GM03348 (cell line): ENCODE measurements around the gene PGM2.
"Not testable (repeated sequence)": the region's sequence is repeated elsewhere in the genome, so short reads cannot be mapped to it uniquely, and the experiment has no call there.

ENCODE experiments used
- DNase-seq: peaks from one replicate; pipeline ENCODE4 v3.0.0; 2012; ENCODE audit warnings: low spot score

Gene PGM2

GRCh38 chr4:37826295-37827029 lies at the start of gene PGM2:
TSS of gene PGM2 (plus strand) at chr4:37826686. CDS start at chr4:37826733, 47 bp downstream.
- DNase-seq: peak; percentile 94

- DNase-seq: no peak
These were observed 46.6 kb upstream of the PGM2 start for GRCh38 chr4:37779896-37780295.

DNA sequence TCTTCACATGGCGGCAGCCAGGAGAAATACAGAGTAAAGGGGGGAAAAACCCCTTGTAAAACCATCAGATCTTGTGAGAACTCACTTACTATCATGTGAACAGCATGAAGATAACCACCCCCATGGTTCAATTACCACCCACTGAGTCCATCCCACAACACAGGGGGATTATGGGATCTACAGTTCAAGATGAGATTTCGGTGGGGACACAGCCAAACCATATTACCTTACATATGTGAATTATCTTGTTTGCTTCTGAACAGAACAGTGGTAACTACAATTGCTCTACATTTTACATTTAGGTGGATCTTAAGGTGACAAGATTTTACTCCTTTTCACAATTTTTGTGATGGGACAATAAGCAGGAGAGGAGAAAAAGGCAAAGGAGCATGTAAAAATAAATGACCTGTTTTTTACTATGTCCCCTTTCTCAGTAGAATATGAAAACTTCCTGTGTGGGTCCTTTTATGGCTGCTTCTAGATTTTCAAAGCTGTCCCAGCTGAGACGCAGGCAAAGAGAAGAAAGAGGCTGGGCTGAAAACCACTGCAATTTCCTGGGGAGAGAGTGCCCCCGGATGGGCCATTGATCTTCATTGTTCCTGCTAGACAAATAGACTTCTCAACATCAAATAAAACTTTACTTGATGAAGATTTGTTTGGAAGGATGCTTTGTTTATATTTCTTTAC lies 45.9 kb upstream of the PGM2 start:
- DNase-seq: peak; percentile 36

- DNase-seq: no peak
These were observed 45.4 kb upstream of the PGM2 start for GRCh38 chr4:37781131-37781455.

- DNase-seq: not testable (repeated sequence)
These were observed 40.2 kb upstream of the PGM2 start for GRCh38 chr4:37786267-37786666.

GRCh38 chr4:37787883-37788460 lies 38.5 kb upstream of the PGM2 start:
- DNase-seq: not testable (repeated sequence)

- DNase-seq: no peak
These were observed 37.7 kb upstream of the PGM2 start for GRCh38 chr4:37788819-37789218.

DNA sequence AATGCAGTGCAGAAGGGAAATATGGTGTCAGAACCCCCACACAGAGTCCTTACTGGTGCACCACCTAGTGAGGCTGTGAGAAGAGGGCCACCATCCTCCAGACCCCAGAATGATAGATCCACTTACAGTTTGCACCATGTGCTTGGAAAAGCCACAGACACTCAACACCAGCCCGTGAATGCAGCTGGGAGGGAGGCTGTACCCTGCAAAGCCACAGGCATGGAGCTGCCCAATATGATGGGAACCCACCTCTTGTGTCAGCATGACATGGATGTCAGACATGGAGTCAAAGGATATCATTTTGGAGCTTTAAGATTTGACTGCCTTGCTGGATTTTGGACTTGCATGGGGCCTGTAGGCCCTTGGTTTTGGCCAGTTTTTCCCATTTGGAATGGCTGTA lies 34.2 kb upstream of the PGM2 start:
- DNase-seq: no peak

DNA sequence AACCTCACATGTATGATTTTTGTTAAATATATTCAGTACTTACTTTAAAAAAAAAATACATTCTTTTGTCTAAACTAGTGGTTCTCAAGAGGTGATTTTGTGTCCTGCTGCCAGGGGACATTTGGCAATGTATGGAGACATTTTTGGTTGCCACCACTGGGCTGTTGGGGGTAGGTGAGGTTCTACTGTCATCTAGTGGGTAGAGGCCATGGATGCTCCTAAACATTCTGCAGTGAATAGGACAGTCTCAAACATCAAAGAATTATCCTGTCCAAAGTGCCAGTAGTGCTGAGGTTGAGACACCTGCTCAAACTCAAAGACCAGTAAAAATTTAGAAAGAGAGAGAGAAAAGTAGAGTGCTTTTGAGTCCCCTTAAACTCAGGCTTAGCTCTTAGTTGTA lies 32.9 kb upstream of the PGM2 start:
- peak; percentile 35 for DNase-seq

- DNase-seq: no peak
These were observed 32.4 kb upstream of the PGM2 start for GRCh38 chr4:37794056-37794455.

GRCh38 chr4:37795581-37796195 lies 30.8 kb upstream of the PGM2 start:
- DNase-seq: no peak

GRCh38 chr4:37797374-37797773 lies 29.1 kb upstream of the PGM2 start:
- DNase-seq: no peak

GRCh38 chr4:37797923-37798322 lies 28.6 kb upstream of the PGM2 start:
- DNase-seq: no peak

- DNase-seq: no peak
These were observed 27.9 kb upstream of the PGM2 start for GRCh38 chr4:37798616-37799015.

GRCh38 chr4:37799941-37800554 lies 26.4 kb upstream of the PGM2 start:
- no peak for DNase-seq

GRCh38 chr4:37802068-37802666 lies 24.3 kb upstream of the PGM2 start:
- peak; percentile 35 for DNase-seq

DNA sequence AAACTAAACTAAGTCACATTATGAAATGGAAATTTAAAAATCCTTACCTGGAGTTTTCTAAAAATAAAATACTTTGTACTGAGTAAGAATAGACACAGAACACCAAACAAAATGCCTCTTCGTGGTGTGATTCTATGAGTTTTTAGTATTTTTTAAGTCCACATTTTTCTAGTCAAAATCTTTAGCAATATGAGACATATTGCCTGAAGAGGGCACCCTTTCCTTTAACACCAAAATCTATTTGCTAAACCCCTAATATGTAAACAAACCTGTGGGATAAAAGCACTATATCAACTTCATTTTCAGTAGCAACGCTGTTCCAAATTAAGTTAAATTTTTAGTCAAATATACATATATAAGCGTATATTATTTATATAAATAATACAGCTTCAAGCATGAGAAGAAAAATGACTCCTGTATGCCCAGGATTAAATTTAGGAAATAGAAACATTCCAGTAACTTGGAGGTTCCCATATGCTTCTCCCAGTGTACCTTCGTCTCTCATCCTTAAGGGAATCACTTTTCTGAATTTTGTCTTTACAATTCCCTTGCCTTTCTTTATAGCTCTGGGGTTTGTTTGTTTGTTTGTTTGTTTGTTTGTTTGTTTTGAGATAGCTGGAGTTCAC lies 23.0 kb upstream of the PGM2 start:
- DNase-seq: peak; percentile 56

DNA sequence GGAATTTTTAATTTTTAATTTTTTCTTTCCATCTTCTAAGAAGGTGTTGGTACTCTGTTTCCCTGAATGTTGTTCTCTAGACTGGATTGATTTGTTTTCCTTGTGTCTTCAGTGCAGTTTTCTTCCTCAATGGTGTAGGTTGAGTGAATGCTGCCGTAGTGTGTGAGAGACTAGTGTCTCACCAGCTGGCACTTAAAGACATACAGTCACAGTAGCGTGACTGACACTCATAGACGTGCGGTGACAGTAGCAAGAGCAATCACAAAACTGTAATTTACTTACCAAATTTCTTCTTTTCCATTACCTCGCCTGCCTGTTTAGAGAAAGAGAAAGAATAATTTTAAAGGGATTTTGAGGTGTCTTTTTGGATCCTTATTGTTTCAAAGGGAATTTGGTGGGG lies 21.4 kb upstream of the PGM2 start:
- DNase-seq: no peak

DNA sequence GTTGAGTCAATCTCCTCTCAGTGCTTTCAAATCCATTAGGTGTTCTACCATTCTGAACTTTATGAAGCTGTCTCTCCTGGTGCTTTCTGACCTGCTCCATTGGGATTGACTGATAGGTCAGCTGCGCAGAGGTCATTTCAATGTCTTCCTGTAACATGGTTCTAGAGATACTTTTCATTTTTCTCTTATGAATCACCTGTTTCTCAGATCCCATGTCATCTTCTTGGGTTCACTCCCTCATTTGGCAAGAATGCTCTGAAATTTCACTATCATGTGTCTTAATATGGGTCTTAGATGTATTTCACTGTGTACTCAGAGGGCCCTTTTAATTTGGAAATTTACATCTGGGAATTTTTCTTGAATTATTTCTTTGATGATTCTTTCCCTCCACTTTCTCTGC lies 13.8 kb upstream of the PGM2 start:
- DNase-seq: peak; percentile 68

GRCh38 chr4:37815591-37815990 lies 10.9 kb upstream of the PGM2 start:
- no peak for DNase-seq

DNA sequence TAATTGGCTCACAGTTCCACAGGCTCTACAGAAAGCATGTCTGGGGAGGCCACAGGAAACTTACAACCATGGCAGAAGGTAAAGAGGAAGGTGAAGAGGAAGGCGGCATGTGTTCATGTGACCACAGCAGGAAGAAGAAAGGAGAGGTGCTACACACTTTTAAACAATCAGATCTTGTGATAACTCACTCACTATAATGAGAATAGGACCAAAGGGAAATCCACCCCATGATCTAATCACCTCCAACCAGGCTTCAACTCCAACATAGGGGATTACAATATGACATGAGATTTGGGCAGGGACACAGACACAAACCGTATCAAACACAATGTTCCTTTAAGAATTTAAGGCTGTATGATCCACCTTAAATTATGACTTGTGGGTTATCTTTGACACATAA lies 10.5 kb upstream of the PGM2 start:
- no peak for DNase-seq

DNA sequence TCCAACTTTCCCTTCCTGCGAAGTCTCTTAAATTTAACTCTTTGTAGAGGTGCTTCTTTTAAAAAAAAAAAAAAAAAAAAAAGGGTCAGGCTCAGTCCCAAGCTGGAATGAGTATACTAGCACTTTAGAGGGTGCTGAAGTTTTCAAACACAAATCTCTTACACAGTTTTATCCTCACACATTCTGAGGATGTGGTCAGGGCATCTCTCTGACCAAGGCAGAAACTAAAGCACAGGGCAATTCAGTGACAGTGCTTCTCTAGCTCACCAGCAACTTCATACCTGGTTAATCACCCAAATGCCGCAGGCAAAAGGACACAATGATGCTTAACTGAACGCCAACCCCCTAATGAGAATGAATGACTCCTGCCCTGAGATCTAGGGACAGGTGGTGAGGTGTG lies 9.8 kb upstream of the PGM2 start:
- no peak for DNase-seq
